Gastrocnemius medialis (tissue), 4 donors: ENCODE results near the gene HOXD12. TPM values are rescaled to one million over a fixed set of nuclear protein-coding genes. Genes with fewer than 3 reads are reported as not detected.

Source experiments
- ATAC-seq, 2 donors: fragments of 150-250 bp; one replicate each; pipeline ENCODE4 v1.9.1; 2016
- DNase-seq, 2 donors: peaks; one replicate each; pipeline ENCODE4 v3.0.0-alpha.2; 2019
- H3K27ac ChIP-seq, 4 donors: fragments of 200-600 bp; sonication (generic); 1 replicate in 1 of 4; 2 replicates in 3 of 4; pipeline ENCODE4 v1.5.1; 2016 to 2018; ENCODE audit warnings: mild to moderate bottlenecking in 2 of 4, moderate library complexity in 1 of 4
- H3K27me3 ChIP-seq, 3 donors: fragments of 200-600 bp; sonication (generic) in 2 of 3; 1 replicate in 1 of 3; 2 replicates in 2 of 3; pipeline versions ENCODE4 v1.5.1 to v1.6.0; 2016 to 2019; ENCODE audit warnings: mild to moderate bottlenecking in 1 of 3, moderate library complexity in 1 of 3
- H3K36me3 ChIP-seq, 2 donors: fragments of 200-600 bp; sonication (generic) in 1 of 2; one replicate each; pipeline ENCODE4 v1.5.1; 2017 to 2018
- H3K4me1 ChIP-seq, 2 donors: fragments of 200-600 bp; sonication (generic) in 1 of 2; one replicate each; pipeline ENCODE4 v1.5.1; 2016 to 2017; ENCODE audit warnings: mild to moderate bottlenecking in 2 of 2
- H3K4me3 ChIP-seq, 4 donors: fragments of 200-600 bp; sonication (generic) in 3 of 4; 1 replicate in 1 of 4; 2 replicates in 3 of 4; pipeline ENCODE4 v1.5.1; 2016 to 2019; ENCODE audit warnings: mild to moderate bottlenecking in 2 of 4
- H3K9me3 ChIP-seq, 3 donors: fragments of 200-600 bp; sonication (generic) in 2 of 3; 1 replicate in 1 of 3; 2 replicates in 2 of 3; pipeline ENCODE4 v1.5.1; 2016 to 2019
- POLR2A ChIP-seq, 2 donors: fragments of 450-650 bp; IDR thresholded peaks; one replicate each; pipeline ENCODE4 v1.6.1; 2017; ENCODE audit warnings: antibody characterized with exemption in 2 of 2, mild to moderate bottlenecking in 2 of 2, moderate library complexity in 2 of 2
- in situ Hi-C, 4 donors: fragments of 200-750 bp; cut with MboI; loops; one replicate each; pipeline versions ENCODE4 v1.15.0 to v1.8.0; 2017; ENCODE audit warnings: low sequenced_read_pairs in 4 of 4
- intact Hi-C: fragments of 100-400 bp; cut with DNase I; formaldehyde crosslinking; loops from one replicate; pipeline ENCODE4 v1.15.1; 2023; ENCODE audit warnings: low total_unique reads
- microRNA counts, 2 donors: library from miRNA; unstranded; fragments of <30 nt; microRNA quantifications; one replicate each; lab custom pipeline; 2016
- microRNA-seq, 2 donors: library from miRNA; unstranded; fragments of <30 nt; microRNA quantifications; one replicate each; pipeline ENCODE4, GENCODE V29; 2016; ENCODE audit warnings: borderline replicate concordance in 2 of 2
- total RNA-seq, 4 donors: library from RNA; depleted of rRNA; stranded (reverse); fragments of >200 nt; gene quantifications; one replicate each; pipeline versions ENCODE4 v1.1.0 to v1.2.3, GENCODE V29; 2016
- TF ChIP-seq, protein P1 (sequence below), 5 experiments: fragments of 450-650 bp in 3 of 5; fragments of 200-600 bp in 2 of 5; sonication (generic) in 2 of 5; IDR thresholded peaks in 4 of 5; conservative IDR thresholded peaks in 1 of 5; 1 replicate in 4 of 5; 2 replicates in 1 of 5; pipeline ENCODE4 v1.5.1; 2016 to 2019; ENCODE audit warnings: antibody characterized with exemption in 5 of 5, mild to moderate bottlenecking in 3 of 5, moderate library complexity in 3 of 5

The HOXD12 gene
- total RNA-seq, 4 donors from 2014 or later = not detected

GRCh38 chr2:176150584-176151441 is 51.2 kb downstream of the HOXD12 start:
- TF ChIP-seq, protein P1, sequence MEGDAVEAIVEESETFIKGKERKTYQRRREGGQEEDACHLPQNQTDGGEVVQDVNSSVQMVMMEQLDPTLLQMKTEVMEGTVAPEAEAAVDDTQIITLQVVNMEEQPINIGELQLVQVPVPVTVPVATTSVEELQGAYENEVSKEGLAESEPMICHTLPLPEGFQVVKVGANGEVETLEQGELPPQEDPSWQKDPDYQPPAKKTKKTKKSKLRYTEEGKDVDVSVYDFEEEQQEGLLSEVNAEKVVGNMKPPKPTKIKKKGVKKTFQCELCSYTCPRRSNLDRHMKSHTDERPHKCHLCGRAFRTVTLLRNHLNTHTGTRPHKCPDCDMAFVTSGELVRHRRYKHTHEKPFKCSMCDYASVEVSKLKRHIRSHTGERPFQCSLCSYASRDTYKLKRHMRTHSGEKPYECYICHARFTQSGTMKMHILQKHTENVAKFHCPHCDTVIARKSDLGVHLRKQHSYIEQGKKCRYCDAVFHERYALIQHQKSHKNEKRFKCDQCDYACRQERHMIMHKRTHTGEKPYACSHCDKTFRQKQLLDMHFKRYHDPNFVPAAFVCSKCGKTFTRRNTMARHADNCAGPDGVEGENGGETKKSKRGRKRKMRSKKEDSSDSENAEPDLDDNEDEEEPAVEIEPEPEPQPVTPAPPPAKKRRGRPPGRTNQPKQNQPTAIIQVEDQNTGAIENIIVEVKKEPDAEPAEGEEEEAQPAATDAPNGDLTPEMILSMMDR (IDR thresholded peaks at IDR 0.05 in 4 of 5, conservative IDR thresholded peaks at IDR 0.05 in 1 of 5) = no peak
- no peak for TF ChIP-seq POLR2A (IDR thresholded peaks at IDR 0.05)
- Histone ChIP-seq H3K36me3 (no peaks in the 10 kb centered on the region), H3K27me3 (peaks cover 0 to 11% (median 2%) of the 10 kb centered on the region in 3 donors), H3K27ac (no peak overlapping the region), H3K4me1 (no peaks in the 10 kb centered on the region), H3K9me3 (no peaks in the 10 kb centered on the region), H3K4me3 (no peak overlapping the region)
- intact Hi-C loops (no loop called here), in situ Hi-C loops (no loop called here)
- ATAC-seq = no peak
- no peak for DNase-seq

DNA sequence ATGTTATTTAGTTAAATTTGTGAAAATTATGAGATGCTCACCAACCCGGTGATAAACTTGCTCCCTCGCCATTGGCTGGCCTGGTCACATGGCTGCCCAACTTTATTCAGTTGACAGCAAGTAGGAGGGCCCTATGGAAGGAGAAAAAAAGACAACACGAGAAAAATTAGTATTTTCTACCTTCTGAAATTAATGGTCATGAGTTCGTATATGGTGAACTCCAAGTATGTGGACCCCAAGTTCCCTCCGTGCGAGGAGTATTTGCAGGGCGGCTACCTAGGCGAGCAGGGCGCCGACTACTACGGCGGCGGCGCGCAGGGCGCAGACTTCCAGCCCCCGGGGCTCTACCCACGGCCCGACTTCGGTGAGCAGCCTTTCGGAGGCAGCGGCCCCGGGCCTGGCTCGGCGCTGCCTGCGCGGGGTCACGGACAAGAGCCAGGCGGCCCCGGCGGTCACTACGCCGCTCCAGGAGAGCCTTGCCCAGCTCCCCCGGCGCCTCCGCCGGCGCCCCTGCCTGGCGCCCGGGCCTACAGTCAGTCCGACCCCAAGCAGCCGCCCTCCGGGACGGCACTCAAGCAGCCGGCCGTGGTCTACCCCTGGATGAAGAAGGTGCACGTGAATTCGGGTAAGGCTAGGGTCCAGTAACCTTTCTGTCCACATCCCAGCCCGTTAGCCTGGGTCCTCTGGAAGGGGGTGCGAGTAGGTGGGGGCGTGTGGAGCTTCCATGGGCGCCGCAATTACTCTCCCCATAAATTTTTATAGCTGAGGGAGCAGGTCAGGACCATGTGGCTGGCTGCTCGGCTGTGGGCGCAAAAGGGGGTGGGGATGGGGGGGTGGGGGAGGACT is 52.1 kb downstream of the HOXD12 start, which contains the start of gene HOXD4:
TSS of gene HOXD4 (plus strand) at position 109 of the 846 bp plus-strand sequence. CDS start at position 193, 84 bp downstream.
- in situ Hi-C loops (no loop called here), intact Hi-C loops (no loop called here)
- no peak within 1 kb of the TSS for H3K27ac ChIP-seq
- DNase-seq (no peak), ATAC-seq (no peak)
- no peak within 1 kb of the TSS for H3K4me3 ChIP-seq
- no peaks in the 10 kb centered on the region for H3K9me3 ChIP-seq
- TF ChIP-seq, protein P1 (IDR thresholded peaks at IDR 0.05 in 4 of 5, conservative IDR thresholded peaks at IDR 0.05 in 1 of 5) = no peak
- no peak for TF ChIP-seq POLR2A (IDR thresholded peaks at IDR 0.05)
- H3K4me1 ChIP-seq = no peaks in the 10 kb centered on the region
- no peaks in the 10 kb centered on the region for H3K36me3 ChIP-seq
- H3K27me3 ChIP-seq = peaks cover 5 to 18% (median 11%) of the 10 kb centered on the region in 3 donors

MicroRNA genes within 50 kb of the gene (microRNA counts, 767-probe panel; counts per million panel counts)
- 5,552 to 5,909 counts per million in 2 donors for microRNA hsa-miR-10b-5p (lab: Ali Mortazavi, UCI)

Small RNAs within 50 kb of the gene (microRNA-seq; reads per million reads assigned to microRNA genes)
- 12,728 to 17,615 reads per million in 2 donors for gene MIR10B

Other genes starting within 250 kb of the HOXD12 start
- 10 to 100 TPM; 23.0 to 84.4 (median 50.1) TPM for gene LNPK, start 97.5 kb upstream of the HOXD12 start, total RNA-seq
- gene EVX2, start 15.8 kb upstream of the HOXD12 start, total RNA-seq = not detected
- not detected for gene HOXD13, start 7.1 kb upstream of the HOXD12 start, total RNA-seq
- gene HOXD11, start 7.5 kb downstream of the HOXD12 start, total RNA-seq = under 1 TPM in 1 of 4 donors, not detected in 3; 0.24 TPM
- gene HOXD10, start 17.0 kb downstream of the HOXD12 start, total RNA-seq = under 1 TPM in 1 of 4 donors, not detected in 3; 0.15 TPM
- gene HOXD9, start 22.9 kb downstream of the HOXD12 start, total RNA-seq = 1 to 10 TPM in 2 of 4 donors, under 1 TPM in 2; 0.33 to 1.8 (median 0.78) TPM
- gene HOXD8, start 29.9 kb downstream of the HOXD12 start, total RNA-seq = 10 to 100 TPM in 1 of 4 donors, 1 to 10 TPM in 3; 4.0 to 12.0 (median 7.2) TPM
- 1 to 10 TPM in 1 of 4 donors, under 1 TPM in 1, not detected in 2; 0.29 to 1.4 TPM for gene HOXD4, start 51.8 kb downstream of the HOXD12 start, total RNA-seq
- gene HOXD3, start 57.5 kb downstream of the HOXD12 start, total RNA-seq = 1 to 10 TPM in 1 of 4 donors, under 1 TPM in 2, not detected in 1; 0.36 to 1.7 (median 0.64) TPM
- under 1 TPM in 1 of 4 donors, not detected in 3; 0.20 TPM for gene HOXD1, start 88.9 kb downstream of the HOXD12 start, total RNA-seq
- gene MTX2, start 169.6 kb downstream of the HOXD12 start, total RNA-seq = 10 to 100 TPM; 35.8 to 43.3 (median 39.1) TPM